ENCODE results near the gene VIT. TPM values are rescaled to one million over a fixed set of nuclear protein-coding genes. Genes with fewer than 3 reads are reported as not detected.

The VIT gene
- polyA plus RNA-seq, 3 donors = 0.17 TPM; not detected in 2

DNA sequence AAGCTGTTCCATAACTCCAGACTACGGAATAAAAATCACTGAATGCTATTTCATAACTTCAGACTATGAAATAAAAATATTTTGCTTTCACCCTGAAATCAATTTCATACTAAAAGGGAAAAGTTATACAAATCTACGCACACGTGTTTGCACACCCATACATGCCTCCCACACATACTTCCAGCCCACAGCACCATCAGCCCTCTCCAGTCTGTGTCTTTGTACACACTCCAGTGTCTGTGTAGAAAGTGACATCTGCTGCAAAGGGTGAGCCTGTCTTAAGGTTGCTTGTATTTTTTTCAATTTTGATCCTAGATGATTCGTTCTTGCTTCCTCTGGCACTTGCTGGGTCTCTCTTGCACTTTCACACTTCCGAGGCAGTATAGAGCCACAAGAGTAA, 53.6 kb downstream of the VIT start:
- no peak for DNase-seq (ENCODE audit: low read depth in 3 of 3, low spot score in 2 of 3)

- DNase-seq (ENCODE audit: low read depth in 3 of 3, low spot score in 2 of 3) = no peak
Measured at GRCh38 chr2:36753706-36754221, 57.3 kb downstream of the VIT start.

DNA sequence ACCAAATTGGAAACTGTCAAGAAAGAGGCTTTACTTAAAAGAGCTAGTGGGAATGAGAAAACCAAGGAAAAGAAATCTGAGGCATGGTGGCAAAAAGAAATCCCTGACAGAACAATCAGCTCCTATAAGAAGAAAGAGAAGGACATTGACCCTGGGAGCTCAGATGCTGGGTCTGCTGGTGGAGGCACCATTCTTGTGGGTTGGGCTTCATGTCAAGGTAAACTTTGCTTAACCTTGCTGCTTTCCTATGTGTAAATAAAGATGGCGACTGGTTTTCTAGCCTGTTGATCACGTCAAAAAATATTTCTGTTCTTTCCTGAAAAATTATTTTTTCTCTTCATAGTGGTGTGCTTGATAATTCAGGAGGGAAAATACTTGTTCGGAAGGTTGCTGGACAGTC, 58.1 kb downstream of the VIT start:
- no peak for DNase-seq (ENCODE audit: low read depth in 3 of 3, low spot score in 2 of 3)

- DNase-seq (ENCODE audit: low read depth in 3 of 3, low spot score in 2 of 3) = no peak
Measured at GRCh38 chr2:36756438-36756837, 59.9 kb downstream of the VIT start.

GRCh38 chr2:36762764-36763490, 66.4 kb downstream of the VIT start:
- DNase-seq (ENCODE audit: low read depth in 3 of 3, low spot score in 2 of 3) = no peak

DNA sequence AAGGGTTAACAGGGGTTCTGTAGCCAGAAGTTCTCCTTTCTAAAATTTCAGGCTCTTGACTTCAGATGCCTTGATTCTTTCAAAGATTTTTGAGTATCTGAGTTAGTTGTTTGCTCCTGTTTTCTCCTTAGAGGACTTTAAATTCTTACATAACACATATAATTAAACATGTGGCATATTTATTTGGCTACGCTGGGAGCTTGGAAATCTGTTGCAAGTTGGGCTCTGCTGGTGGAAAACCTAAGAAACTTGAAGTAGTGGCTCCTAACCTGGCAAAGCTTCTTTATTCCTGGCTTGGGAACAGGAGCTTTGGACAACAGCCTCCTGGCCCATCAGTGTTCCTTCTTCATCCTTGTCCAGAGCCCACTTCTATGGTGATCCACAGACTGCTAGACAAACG, 72.6 kb downstream of the VIT start:
- DNase-seq (ENCODE audit: low read depth in 3 of 3, low spot score in 2 of 3) = no peak

GRCh38 chr2:36770542-36771287, 74.2 kb downstream of the VIT start:
- DNase-seq (ENCODE audit: low read depth in 3 of 3, low spot score in 2 of 3) = no peak

- no peak for DNase-seq (ENCODE audit: low read depth in 3 of 3, low spot score in 2 of 3)
Measured at GRCh38 chr2:36771671-36772070, 75.2 kb downstream of the VIT start.

GRCh38 chr2:36773947-36774346, 77.4 kb downstream of the VIT start:
- no peak for DNase-seq (ENCODE audit: low read depth in 3 of 3, low spot score in 2 of 3)

- no peak for DNase-seq (ENCODE audit: low read depth in 3 of 3, low spot score in 2 of 3)
Measured at GRCh38 chr2:36775261-36775660, 78.8 kb downstream of the VIT start.

DNA sequence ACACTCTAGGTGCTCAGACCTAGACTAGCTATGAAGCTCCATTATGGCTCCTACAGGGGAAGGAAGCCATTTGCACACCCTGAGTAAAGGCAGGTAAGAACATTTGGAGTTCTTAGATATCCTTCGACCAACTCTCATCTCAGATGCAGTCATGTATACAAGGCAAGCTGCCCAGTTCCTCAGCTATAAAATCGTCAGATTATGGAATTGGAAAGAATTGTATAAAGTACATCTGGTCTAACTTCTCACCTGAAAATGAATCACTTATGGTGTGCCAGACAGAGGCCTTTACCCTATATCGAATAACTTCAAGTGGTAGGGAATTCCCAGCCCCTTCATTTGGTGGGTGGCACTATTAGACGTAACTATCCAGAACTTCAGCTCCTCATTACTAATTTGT, 79.3 kb downstream of the VIT start:
- DNase-seq (ENCODE audit: low read depth in 3 of 3, low spot score in 2 of 3) = no peak

DNA sequence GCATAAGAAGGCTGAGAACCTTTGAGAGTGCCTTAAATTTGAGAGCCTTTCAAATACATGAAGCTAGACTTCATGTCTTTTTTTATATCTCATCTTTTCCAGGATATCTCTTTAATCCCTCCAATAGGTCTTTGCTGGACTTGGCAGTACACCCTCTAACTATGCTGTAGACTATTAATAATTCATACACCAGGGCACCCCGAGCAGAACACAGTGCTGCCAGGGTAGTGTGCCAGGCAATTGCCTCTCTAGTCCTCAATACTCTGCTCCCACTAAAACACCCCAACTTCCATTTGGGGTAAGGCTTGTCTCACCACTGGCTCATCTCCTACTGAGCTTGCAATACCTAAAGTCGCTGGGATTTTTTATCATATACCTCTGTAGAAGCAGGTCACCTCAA, 80.8 kb downstream of the VIT start:
- no peak for DNase-seq (ENCODE audit: low read depth in 3 of 3, low spot score in 2 of 3)

GRCh38 chr2:36777788-36778187, 81.3 kb downstream of the VIT start:
- DNase-seq (ENCODE audit: low read depth in 3 of 3, low spot score in 2 of 3) = no peak

DNA sequence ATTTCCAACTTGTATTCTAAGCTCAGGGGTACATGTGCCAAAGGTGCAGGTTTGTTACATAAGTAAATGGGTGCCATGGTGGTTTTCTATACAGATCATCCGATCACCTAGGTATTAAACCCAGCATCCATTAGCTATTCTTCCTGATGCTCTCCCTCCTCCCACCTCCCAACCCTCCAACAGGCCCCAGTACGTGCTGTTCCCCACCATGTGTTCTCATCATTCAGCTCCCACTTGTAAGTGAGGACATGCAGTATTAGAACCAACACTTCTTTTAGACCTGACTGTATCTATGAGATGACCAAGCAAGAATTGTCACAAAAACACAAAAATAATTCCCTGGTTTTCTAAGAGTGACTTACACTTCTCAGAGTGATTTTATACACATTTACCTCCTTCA, 83.0 kb downstream of the VIT start:
- no peak for DNase-seq (ENCODE audit: low read depth in 3 of 3, low spot score in 2 of 3)

GRCh38 chr2:36780231-36780839, 83.8 kb downstream of the VIT start:
- DNase-seq (ENCODE audit: low read depth in 3 of 3, low spot score in 2 of 3) = no peak

GRCh38 chr2:36781907-36782720, 85.6 kb downstream of the VIT start:
- no peak for DNase-seq (ENCODE audit: low read depth in 3 of 3, low spot score in 2 of 3)

DNA sequence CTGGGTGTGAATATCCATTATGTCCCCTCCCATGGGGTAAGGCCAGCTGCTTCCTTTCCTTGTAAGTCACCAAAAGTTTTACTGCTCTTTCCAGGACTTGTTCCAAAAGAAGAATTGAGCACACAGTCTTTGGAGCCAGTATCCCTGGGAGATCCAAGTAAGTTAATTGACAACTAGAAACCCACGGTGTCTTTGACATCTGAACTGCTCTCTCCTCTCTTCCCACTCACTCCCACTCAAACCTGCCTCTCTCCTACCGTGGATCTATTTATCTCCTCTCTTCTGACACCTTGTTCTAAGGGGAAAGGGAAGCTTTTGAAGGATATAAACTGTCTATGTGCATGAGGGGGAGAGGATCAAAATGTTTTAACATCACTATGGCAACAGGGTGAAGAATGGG, 86.7 kb downstream of the VIT start:
- DNase-seq (ENCODE audit: low read depth in 3 of 3, low spot score in 2 of 3) = no peak

DNA sequence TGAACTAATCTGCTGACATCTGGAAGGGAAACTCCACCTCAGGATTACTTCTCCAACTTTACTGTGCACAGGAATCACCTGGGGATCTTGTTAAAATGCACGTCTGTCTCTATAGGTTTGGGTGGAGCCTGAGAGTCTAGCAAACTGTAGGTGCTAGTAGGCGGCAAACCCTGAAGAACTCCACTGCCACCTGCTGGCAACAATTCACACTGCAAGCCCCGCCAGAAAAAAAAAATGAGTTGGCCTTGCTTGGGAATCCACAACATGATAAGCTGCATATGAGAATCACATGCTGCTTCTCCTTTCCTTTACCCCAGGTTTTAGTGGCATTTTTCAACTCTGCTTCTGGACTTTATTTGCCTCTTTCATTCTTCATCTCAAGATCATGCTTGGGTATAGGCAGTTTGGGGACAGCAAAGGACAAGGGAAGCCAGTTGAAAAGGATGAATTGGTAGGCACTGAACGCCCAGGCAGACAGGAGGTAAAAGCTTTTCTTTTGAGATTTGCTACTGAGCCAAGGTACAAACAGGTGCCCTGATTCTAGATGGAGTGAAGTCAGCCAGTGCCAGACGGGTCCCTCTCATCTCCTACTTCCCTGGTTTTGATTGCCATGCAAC, 88.8 kb downstream of the VIT start:
- peak in 2 of 3 donors; percentile 47 to 57 for DNase-seq (ENCODE audit: low read depth in 3 of 3, low spot score in 2 of 3)

GRCh38 chr2:36789181-36789804, 92.8 kb downstream of the VIT start:
- no peak for DNase-seq (ENCODE audit: low read depth in 3 of 3, low spot score in 2 of 3)

DNA sequence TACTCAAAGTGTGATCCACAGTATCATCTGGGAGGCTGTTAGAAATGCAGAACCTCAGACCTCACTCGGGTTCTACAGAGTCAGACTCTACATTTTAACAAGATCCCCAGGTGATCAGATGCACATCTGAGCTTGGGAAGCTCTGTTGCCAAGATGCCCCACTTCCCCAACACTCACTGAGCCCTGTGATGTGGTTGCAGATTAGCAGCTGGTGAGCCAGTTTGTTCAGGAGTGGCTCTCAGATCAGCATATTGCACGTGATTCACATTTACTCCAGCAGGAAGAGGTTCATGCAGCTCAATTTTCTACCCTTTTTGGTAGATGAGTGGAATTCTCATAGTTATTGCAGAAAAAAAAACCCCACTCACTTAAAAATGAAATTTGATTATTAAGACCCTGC, 96.4 kb downstream of the VIT start:
- no peak for DNase-seq (ENCODE audit: low read depth in 3 of 3, low spot score in 2 of 3)

Data from right renal cortex interstitium (tissue), 3 donors.